Measurements from ENCODE around the gene ITGB5.
A peak's percentile ranks its signal among the peaks of the same experiment; 100 is the strongest.

Gene ITGB5

DNA sequence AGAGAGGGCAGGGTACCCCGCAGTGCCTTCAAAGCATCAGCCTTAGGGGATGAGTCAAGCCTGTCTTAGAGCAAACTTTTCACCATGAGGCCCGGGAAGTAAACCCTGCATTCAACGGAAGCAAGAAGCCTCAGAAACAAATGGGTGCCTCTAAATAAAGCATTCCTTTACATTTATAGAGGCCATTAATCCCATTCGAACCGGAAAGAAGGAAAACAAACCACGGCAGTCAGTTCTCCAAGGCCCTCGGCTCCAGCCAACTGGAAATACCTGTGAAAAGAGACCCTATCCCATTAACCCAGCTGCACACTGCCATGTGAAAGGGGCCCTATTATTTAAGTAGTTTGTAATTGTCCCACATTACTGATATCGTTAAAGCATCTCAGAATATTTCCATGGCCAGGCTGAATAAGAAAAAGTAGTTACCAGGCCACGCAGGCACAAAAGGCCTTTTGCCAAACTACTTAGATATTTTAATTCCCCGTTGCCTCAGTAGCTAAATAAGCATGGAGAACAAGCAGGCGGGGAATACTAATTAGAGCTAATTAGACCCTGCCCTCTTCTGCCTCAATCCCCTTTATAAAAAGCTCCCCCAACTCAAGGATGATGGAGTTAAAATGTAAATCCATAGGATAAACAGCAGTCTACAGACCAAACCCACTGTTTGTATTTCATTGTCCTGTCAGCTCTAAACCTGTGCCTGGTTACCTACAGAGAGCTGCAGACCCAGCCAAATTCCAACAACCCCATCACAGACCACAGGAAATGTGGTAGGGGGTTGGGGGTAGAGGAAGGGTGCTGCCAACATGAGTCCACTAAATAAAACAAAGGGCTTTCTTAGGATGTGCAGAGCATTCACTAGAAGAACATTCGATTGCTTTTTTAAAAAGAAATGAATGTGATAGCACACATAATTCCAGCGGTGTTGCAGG, 4.1 kb downstream of the ITGB5 start:
- ATAC-seq, result no peak
- TF ChIP-seq, protein P1, sequence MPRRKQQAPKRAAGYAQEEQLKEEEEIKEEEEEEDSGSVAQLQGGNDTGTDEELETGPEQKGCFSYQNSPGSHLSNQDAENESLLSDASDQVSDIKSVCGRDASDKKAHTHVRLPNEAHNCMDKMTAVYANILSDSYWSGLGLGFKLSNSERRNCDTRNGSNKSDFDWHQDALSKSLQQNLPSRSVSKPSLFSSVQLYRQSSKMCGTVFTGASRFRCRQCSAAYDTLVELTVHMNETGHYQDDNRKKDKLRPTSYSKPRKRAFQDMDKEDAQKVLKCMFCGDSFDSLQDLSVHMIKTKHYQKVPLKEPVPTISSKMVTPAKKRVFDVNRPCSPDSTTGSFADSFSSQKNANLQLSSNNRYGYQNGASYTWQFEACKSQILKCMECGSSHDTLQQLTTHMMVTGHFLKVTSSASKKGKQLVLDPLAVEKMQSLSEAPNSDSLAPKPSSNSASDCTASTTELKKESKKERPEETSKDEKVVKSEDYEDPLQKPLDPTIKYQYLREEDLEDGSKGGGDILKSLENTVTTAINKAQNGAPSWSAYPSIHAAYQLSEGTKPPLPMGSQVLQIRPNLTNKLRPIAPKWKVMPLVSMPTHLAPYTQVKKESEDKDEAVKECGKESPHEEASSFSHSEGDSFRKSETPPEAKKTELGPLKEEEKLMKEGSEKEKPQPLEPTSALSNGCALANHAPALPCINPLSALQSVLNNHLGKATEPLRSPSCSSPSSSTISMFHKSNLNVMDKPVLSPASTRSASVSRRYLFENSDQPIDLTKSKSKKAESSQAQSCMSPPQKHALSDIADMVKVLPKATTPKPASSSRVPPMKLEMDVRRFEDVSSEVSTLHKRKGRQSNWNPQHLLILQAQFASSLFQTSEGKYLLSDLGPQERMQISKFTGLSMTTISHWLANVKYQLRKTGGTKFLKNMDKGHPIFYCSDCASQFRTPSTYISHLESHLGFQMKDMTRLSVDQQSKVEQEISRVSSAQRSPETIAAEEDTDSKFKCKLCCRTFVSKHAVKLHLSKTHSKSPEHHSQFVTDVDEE (CRISPR knock-in tag; IDR thresholded peaks at IDR 0.05), result no peak

DNA sequence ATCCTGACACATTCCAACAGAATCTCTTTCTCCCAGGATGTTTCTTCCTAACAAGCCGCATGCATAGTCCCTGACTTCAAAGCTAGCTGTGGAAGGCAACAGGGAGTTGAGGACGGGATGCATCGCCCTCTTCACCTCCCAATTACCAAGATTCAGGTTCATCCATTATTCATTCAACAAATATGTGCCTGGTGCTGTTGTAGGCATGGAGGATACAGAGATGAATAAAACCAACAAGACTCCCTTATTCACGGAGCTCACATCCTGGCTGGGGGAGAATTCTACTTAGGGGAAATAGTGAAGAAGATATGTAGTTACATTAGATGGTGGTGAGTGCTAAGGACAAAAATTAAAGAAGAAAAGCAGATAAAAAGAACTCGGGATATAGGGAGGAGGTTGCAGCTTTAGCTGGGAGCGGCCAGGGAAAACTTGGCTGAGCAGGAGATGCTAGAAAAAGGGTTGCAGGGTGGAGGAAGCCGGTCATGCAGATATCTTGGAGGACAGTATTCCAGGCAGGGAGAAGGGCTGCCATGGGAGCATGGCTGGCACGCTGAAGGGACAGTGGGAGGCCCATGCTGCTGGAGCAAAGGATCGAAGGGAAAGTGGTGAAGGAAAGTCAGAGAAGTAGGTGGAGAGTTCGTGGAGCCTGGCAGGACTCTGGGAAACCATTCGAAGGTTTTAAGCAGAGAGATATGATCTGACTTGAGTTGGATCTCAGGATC, 5.0 kb downstream of the ITGB5 start:
- no peak for ATAC-seq
- TF ChIP-seq CSDC2 (CRISPR knock-in tag; IDR thresholded peaks at IDR 0.05), result no peak
- TF ChIP-seq ZNF565 (CRISPR knock-in tag; conservative IDR thresholded peaks at IDR 0.05; ENCODE audit: low read depth), result no peak
- TF ChIP-seq, protein P1 (CRISPR knock-in tag; IDR thresholded peaks at IDR 0.05), result no peak
- no peak for TF ChIP-seq GLIS3 (CRISPR knock-in tag; IDR thresholded peaks at IDR 0.05)
- TF ChIP-seq ZFP30 (CRISPR knock-in tag; IDR thresholded peaks at IDR 0.05), result no peak
- no peak for TF ChIP-seq SNAI2 (CRISPR knock-in tag; IDR thresholded peaks at IDR 0.05)
- TF ChIP-seq RARB (CRISPR knock-in tag; IDR thresholded peaks at IDR 0.05), result no peak
- TF ChIP-seq, protein P2, sequence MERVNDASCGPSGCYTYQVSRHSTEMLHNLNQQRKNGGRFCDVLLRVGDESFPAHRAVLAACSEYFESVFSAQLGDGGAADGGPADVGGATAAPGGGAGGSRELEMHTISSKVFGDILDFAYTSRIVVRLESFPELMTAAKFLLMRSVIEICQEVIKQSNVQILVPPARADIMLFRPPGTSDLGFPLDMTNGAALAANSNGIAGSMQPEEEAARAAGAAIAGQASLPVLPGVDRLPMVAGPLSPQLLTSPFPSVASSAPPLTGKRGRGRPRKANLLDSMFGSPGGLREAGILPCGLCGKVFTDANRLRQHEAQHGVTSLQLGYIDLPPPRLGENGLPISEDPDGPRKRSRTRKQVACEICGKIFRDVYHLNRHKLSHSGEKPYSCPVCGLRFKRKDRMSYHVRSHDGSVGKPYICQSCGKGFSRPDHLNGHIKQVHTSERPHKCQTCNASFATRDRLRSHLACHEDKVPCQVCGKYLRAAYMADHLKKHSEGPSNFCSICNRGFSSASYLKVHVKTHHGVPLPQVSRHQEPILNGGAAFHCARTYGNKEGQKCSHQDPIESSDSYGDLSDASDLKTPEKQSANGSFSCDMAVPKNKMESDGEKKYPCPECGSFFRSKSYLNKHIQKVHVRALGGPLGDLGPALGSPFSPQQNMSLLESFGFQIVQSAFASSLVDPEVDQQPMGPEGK (CRISPR knock-in tag; IDR thresholded peaks at IDR 0.05; ENCODE audit: borderline replicate concordance), result no peak
- TF ChIP-seq ARNTL (CRISPR knock-in tag; IDR thresholded peaks at IDR 0.05; ENCODE audit: borderline replicate concordance, low read depth), result no peak
- TF ChIP-seq OSR1 (CRISPR knock-in tag; IDR thresholded peaks at IDR 0.05), result no peak
- TF ChIP-seq ISL1 (CRISPR knock-in tag; IDR thresholded peaks at IDR 0.05), result no peak
- TF ChIP-seq TOX (CRISPR knock-in tag; IDR thresholded peaks at IDR 0.05; ENCODE audit: borderline replicate concordance), result no peak
- TF ChIP-seq PPARA (CRISPR knock-in tag; IDR thresholded peaks at IDR 0.05; ENCODE audit: borderline replicate concordance), result no peak
- no peak for TF ChIP-seq BACH2 (CRISPR knock-in tag; IDR thresholded peaks at IDR 0.05; ENCODE audit: borderline replicate concordance)
- TF ChIP-seq, protein P3, sequence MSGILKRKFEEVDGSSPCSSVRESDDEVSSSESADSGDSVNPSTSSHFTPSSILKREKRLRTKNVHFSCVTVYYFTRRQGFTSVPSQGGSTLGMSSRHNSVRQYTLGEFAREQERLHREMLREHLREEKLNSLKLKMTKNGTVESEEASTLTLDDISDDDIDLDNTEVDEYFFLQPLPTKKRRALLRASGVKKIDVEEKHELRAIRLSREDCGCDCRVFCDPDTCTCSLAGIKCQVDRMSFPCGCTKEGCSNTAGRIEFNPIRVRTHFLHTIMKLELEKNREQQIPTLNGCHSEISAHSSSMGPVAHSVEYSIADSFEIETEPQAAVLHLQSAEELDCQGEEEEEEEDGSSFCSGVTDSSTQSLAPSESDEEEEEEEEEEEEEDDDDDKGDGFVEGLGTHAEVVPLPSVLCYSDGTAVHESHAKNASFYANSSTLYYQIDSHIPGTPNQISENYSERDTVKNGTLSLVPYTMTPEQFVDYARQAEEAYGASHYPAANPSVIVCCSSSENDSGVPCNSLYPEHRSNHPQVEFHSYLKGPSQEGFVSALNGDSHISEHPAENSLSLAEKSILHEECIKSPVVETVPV (CRISPR knock-in tag; IDR thresholded peaks at IDR 0.05), result no peak

DNA sequence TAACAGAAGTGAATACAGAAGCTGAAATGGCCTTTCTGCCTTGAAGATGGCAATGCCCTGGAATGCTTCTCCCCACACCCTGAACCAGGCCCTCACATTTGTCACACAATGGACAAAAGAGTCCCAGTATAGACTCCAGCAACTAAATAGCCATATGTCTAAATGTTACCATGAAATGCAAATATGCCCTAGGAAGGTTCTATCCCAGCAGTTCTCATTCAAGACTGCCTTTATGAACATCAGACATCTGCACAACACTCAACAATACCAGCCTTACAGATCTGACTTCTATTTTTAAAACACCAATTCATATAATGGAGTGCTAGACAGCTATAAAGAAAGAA, 7.9 kb downstream of the ITGB5 start:
- ATAC-seq, result peak; percentile 8; the same call in 2 of the 3 replicates
- no peak for TF ChIP-seq ZNF565 (CRISPR knock-in tag; conservative IDR thresholded peaks at IDR 0.05; ENCODE audit: low read depth)

DNA sequence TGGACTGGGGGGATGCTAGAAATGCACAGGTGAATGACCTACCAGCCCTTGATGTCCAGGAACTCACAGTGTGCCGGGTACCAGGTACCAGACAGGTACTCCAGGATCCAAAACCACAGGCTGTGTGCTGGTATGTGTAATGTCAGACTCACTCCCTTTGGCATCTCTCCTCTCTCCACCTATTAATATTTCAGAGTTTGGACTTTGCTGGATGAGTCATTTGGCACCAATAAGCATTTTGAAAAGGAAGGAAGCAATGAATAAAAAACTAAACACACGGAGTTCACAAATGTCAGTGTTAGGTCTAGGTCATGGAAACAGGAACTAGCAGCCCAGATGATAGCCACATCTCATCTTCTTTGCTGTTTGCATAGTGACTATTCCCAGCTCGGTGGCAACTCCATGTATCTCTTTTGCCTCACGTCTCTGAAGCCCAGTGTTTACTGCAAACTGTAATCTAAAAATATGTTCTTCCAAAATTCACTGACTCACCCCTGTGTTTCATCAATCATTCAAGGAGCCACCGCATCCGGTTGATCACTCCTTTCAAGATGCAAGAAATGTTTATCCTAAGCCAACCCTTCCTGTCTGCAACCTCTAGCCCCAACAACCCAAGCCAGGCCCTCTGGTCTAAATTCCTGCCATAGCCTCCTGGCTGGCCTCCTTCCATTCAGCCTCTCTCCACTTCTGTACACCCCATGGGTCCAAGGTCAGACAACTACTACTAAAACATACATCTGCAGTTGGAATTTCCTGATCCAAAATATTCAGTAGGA, 8.4 kb downstream of the ITGB5 start:
- peak; percentile 92 for ATAC-seq
- no peak for TF ChIP-seq OSR1 (CRISPR knock-in tag; IDR thresholded peaks at IDR 0.05)
- TF ChIP-seq SNAI2 (CRISPR knock-in tag; IDR thresholded peaks at IDR 0.05), result no peak
- TF ChIP-seq ZFP3 (CRISPR knock-in tag; IDR thresholded peaks at IDR 0.05), result peak; percentile 47; the same call in 1 of the 2 replicates
- no peak for TF ChIP-seq ZFP30 (CRISPR knock-in tag; IDR thresholded peaks at IDR 0.05)
- peak; percentile 27 for TF ChIP-seq ISL1 (CRISPR knock-in tag; IDR thresholded peaks at IDR 0.05)
- no peak for TF ChIP-seq ESRRG (CRISPR knock-in tag; IDR thresholded peaks at IDR 0.05)
- TF ChIP-seq TCF4 (CRISPR knock-in tag; IDR thresholded peaks at IDR 0.05; ENCODE audit: borderline replicate concordance), result no peak
- TF ChIP-seq RARB (CRISPR knock-in tag; IDR thresholded peaks at IDR 0.05), result no peak
- no peak for TF ChIP-seq CSDC2 (CRISPR knock-in tag; IDR thresholded peaks at IDR 0.05)
- no peak for TF ChIP-seq PPARA (CRISPR knock-in tag; IDR thresholded peaks at IDR 0.05; ENCODE audit: borderline replicate concordance)

All from SK-N-SH treated with all-trans-retinoic acid at 6 μM for 48 hours (cell line).